ENCODE results near the gene INPP4B. TPM values are rescaled to one million over a fixed set of nuclear protein-coding genes. Genes with fewer than 3 reads are reported as not detected.

INPP4B gene
- total and polyA plus RNA-seq, 7 donors: 1.5 to 16.8 (median 9.5) TPM

GRCh38 chr4:142405695-142406498, 440.2 kb downstream of the INPP4B start:
- H3K36me3 ChIP-seq (ENCODE audit: insufficient read depth in 1 of 2, low read depth in 1 of 2): no peaks in the 10 kb centered on the region
- ATAC-seq: peak; percentile 7 to 28 (median 26)
- peaks cover 49% of the 10 kb centered on the region for H3K4me1 ChIP-seq
- 38 to 53% (median 51%) methylated on average over 5 of the region's 5 CpGs for WGBS, 3 donors
- TF ChIP-seq, protein P1, sequence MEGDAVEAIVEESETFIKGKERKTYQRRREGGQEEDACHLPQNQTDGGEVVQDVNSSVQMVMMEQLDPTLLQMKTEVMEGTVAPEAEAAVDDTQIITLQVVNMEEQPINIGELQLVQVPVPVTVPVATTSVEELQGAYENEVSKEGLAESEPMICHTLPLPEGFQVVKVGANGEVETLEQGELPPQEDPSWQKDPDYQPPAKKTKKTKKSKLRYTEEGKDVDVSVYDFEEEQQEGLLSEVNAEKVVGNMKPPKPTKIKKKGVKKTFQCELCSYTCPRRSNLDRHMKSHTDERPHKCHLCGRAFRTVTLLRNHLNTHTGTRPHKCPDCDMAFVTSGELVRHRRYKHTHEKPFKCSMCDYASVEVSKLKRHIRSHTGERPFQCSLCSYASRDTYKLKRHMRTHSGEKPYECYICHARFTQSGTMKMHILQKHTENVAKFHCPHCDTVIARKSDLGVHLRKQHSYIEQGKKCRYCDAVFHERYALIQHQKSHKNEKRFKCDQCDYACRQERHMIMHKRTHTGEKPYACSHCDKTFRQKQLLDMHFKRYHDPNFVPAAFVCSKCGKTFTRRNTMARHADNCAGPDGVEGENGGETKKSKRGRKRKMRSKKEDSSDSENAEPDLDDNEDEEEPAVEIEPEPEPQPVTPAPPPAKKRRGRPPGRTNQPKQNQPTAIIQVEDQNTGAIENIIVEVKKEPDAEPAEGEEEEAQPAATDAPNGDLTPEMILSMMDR (IDR thresholded peaks at IDR 0.05): no peak
- H3K4me3 ChIP-seq: peak overlapping the region; percentile 65
- no peaks in the 10 kb centered on the region for H3K9me3 ChIP-seq
- intact Hi-C loops (cut with DNase I): loop anchor here in 1 of 2 donors (5.0 kb wide), 1 partner anchor 54 kb away; no protein-coding TSS in a partner anchor
- DNase-seq: no peak
- H3K27ac ChIP-seq: peak overlapping the region; percentile 80
- H3K27me3 ChIP-seq (ENCODE audit: insufficient read depth in 3 of 3, low read length in 2 of 3): no peaks in the 10 kb centered on the region

DNA sequence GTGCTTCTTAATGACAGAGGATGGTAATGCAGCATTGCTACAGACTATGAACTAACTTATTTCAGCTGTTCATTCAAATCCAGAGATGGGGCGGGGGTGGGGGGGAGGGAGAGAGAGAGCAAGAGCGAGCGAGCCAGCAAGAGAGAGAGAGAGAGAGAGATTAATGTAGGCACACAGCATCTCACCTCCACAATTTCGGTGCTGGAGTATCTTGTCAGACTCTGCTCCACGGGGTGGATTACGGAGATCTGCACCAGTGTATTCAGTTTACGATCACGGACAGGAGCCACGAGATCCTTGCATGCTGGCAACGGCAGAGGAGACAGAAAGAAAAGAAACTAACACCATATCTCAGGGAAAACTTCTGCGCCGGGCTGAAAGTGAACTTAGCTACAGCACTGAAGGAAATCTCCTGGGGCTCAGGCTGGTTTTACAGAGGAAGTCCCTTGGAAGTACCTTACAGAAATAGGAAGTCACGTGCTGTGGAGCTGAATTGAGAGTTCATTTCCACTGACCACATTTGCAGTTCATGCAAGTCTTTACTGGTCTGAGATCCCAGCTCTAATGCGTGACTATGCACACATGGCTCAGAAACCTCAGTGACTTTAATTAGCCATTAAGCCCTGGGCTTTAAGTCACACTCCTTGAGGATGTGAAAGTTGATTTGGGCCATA, 440.9 kb downstream of the INPP4B start:
- peak; percentile 15 to 47 for DNase-seq
- ATAC-seq: peak; percentile 61 to 65 (median 64)
- Histone ChIP-seq H3K9me3 (no peaks in the 10 kb centered on the region), H3K36me3 (ENCODE audit: insufficient read depth in 1 of 2, low read depth in 1 of 2) (no peaks in the 10 kb centered on the region), H3K4me1 (peaks cover 49% of the 10 kb centered on the region), H3K4me3 (peak overlapping the region; percentile 65), H3K27me3 (ENCODE audit: insufficient read depth in 3 of 3, low read length in 2 of 3) (no peaks in the 10 kb centered on the region), H3K27ac (peak overlapping the region; percentile 80)
- WGBS, 3 donors: 0 to 2% (median 0%) methylated on average over 14 of the region's 14 CpGs
- intact Hi-C loops (cut with DNase I): loop anchor here in 1 of 2 donors (5.0 kb wide), 1 partner anchor 53 kb away; no protein-coding TSS in a partner anchor
- TF ChIP-seq, protein P1 (IDR thresholded peaks at IDR 0.05): no peak

GRCh38 chr4:142404191-142404611, 441.9 kb downstream of the INPP4B start:
- peak; percentile 33 to 69 for DNase-seq
- intact Hi-C loops (cut with DNase I): no loop called here
- TF ChIP-seq, protein P1 (IDR thresholded peaks at IDR 0.05): no peak

DNA sequence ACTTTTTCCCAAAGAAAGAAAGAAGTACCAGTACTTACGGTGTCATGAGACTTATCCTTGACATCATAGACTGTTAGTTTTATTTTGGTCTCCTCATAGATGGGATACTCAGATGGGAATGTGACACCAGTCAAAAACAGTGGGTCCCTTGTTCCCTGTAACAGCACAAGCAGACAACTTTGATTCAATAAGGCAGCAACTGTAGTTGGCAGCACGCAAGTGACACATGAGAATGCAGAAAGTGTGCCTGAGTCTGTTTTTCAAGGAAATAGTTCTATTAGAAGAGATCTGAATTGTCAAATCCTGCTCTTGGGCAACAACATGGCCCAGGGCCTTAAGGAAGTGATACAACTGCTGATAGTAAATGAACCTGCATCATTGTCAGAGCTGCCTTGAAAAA, 443.2 kb downstream of the INPP4B start:
- DNase-seq (no peak), ATAC-seq (peak in 3 of 4 donors; percentile 27 to 43 (median 30))
- Histone ChIP-seq H3K36me3 (ENCODE audit: insufficient read depth in 1 of 2, low read depth in 1 of 2) (no peaks in the 10 kb centered on the region), H3K4me3 (peak overlapping the region; percentile 65), H3K9me3 (no peaks in the 10 kb centered on the region), H3K27me3 (ENCODE audit: insufficient read depth in 3 of 3, low read length in 2 of 3) (no peaks in the 10 kb centered on the region), H3K27ac (peak overlapping the region; percentile 80), H3K4me1 (peaks cover 43% of the 10 kb centered on the region)
- TF ChIP-seq, protein P1 (IDR thresholded peaks at IDR 0.05): no peak
- intact Hi-C loops (cut with DNase I): no loop called here
- WGBS, 3 donors: 28 to 40% (median 30%) methylated on average over 2 of the region's 2 CpGs

More at GRCh38 chr4:142404191-142404611, 441.9 kb downstream of the INPP4B start:
- Histone ChIP-seq H3K27me3 (ENCODE audit: insufficient read depth in 3 of 3, low read length in 2 of 3) (no peaks in the 10 kb centered on the region), H3K4me1 (peaks cover 49% of the 10 kb centered on the region), H3K4me3 (peak overlapping the region; percentile 65), H3K9me3 (no peaks in the 10 kb centered on the region), H3K36me3 (ENCODE audit: insufficient read depth in 1 of 2, low read depth in 1 of 2) (no peaks in the 10 kb centered on the region), H3K27ac (peak overlapping the region; percentile 80)
- peak; percentile 88 to 94 (median 91) for ATAC-seq
- WGBS, 3 donors: 10 to 20% (median 13%) methylated on average over 3 of the region's 3 CpGs

Measured in psoas muscle (tissue), 8 donors.